DMS153 treated with DMSO at 0.1 percent for 48 hours (cell line): ENCODE data around the gene TSPAN9.

Experiments
- DNase-seq: peaks from one replicate; lab custom pipeline; 2025; ENCODE audit not compliant: unreplicated experiment; lab: John Stamatoyannopoulos, UW

TSPAN9 gene

DNA sequence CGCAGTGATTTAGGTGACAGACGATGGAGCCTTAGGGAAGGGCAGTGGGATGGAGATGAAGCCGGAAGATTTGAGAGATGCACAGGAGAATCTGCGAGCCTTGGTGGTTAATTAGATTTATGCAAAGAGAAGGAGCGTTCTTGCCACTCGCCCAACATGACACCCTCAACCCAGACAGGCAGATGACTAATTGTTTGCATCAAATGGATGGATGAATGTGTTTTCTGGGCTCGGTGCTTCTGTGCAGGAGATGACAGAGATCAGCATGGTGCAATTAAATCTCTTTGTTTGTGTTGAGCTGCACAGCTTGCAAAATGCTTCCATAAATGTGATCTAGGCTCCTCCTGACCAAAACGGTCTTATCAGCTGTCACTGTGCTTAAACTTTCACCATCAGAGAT lies 211.5 kb downstream of the TSPAN9 start:
- DNase-seq = no peak

DNA sequence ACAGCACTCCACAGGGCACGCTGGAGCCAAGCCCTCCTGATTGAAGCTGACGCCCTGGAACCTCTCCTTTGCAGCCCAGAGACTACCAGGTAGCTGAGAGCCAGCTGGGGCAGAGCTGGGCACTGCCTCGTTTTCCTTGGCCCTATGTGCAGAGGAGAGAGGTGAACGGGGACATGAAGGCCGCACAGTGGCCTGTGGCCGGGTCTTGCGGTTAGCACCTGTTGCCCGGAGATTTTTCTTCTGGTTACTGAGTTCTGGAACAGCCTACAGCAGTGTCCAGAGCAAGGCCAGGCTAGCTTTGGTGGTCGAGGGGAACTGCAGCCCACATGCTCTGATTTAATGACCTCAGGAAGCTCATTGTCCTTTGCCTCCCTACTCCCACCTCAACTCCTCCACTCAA lies 212.5 kb downstream of the TSPAN9 start:
- DNase-seq = peak; percentile 63

DNA sequence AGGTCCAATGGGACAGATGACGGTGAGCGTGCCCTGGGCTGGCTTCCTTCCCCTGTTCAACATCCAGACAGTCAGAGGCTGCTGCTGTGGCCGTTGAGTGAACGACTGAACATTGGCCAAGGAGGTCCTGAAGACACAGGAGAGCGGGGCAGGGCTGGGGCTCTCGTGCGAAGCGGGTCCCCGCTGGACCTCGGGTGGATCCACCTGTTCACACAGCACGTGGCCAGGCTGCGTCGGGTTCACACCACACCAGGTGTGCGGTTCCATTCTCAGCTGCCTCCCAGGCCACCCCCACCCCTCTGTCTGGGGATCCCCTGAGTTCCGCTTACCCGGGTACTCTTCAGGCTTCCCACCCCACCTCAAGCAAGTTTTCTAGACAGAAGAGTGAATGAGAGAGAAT lies 214.8 kb downstream of the TSPAN9 start:
- DNase-seq = no peak

DNA sequence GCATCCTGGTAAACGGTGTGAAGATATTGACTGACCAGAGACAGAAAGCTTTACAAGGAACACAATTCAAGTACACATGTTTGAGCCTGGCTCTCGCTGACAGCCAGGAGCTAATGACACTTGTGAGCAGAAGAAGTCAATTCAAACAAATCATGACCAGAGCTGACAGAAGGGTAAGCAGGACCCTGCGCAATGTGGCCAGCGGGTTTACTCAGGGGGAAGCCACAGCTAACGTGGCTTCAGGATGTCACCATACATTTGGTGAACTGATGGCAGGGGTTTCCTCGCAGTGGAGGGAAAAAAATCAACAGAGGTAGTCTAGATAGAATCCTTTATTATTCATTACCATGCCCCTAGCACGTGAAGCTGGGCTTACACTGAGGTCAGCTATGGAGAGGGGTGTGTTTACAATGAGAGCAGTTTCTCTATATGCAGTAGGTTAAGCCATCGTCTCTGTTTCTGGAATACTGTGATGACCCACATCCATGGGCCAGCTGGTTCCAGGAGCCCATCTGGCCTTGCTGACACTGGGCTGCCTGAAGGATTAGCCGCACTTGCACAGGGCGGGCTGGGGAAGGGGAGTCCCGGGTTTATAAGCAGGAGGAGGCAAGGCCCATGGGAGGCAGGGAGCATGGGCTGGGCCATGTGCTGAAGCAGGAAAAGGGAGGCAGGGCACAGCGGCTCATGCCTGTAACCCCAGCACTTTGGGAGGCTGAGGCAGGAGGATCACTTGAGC lies 215.7 kb downstream of the TSPAN9 start:
- DNase-seq = no peak

DNA sequence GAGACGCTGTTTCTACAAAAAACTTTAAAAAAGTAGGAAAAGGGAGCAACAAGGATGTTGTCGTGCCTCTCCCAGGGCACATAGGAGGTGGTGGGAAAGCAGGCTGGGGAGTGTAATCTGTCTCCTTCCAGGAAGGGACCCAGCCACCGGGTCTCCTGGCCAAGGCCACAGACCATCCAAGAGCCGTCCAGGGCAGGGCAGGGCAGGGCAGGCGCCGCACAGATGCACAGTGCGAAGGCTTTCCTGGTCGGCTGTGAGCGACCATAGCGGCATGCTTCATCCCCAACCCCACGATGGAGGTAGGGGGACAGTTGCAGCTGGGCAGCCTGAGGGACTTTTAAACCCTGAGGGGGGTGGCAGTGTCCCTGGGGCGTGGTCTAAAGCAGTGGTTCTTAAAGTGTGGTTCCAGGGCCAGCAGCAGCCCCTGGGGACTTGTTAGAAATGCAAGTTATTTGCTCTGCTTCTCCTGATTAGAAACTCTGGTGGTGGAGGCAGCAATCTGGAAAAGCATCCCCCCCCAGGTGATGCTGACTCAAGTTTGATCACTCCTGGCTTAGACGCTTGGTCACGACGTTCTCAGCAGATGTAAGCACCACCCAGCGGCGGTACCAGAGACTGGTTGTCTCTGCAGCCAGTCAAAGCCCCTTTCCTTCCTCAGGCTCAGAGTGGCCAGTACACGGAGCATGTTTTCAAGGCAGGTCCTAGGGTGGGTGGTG lies 216.4 kb downstream of the TSPAN9 start:
- no peak for DNase-seq

DNA sequence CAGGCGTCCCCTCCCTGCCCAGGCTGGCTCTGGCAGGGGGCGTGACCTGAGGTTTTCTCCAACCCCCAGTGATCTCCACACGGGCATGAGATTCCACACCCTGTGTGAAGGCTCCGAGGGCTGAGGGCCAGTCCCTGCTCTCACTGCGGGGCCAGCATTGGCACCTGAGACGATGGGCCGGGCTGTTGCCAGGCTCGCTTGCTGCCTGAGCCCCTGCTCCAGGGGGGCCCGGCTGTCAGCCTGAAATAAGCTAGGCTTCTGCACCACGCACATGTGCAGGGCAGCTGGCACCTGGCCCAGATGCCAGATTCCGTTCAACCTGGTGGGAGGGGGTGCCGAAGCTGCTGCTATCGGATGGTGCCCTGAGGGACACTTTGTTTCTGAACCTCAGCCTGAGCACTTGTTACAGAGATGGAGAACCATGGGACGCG lies 217.3 kb downstream of the TSPAN9 start:
- no peak for DNase-seq

DNA sequence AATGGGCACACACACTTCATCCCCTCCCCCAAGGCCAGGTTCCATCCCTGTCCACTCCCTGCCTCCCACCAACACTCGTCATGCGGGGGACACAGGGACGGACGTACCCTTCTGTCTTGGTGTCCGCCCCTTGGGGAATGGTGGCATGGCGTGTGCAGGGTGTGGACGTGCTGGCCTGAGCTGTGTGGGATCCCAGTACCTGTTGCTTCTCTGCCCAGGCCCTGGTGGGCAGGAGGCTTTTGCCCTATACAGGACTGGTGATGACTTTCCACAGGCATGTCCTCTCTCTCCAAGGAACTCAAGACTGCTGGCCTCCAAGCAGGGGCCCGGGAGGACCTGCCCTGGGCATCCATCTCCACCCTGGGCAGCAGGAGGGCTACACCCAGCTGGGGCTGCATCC lies 218.0 kb downstream of the TSPAN9 start:
- no peak for DNase-seq

DNA sequence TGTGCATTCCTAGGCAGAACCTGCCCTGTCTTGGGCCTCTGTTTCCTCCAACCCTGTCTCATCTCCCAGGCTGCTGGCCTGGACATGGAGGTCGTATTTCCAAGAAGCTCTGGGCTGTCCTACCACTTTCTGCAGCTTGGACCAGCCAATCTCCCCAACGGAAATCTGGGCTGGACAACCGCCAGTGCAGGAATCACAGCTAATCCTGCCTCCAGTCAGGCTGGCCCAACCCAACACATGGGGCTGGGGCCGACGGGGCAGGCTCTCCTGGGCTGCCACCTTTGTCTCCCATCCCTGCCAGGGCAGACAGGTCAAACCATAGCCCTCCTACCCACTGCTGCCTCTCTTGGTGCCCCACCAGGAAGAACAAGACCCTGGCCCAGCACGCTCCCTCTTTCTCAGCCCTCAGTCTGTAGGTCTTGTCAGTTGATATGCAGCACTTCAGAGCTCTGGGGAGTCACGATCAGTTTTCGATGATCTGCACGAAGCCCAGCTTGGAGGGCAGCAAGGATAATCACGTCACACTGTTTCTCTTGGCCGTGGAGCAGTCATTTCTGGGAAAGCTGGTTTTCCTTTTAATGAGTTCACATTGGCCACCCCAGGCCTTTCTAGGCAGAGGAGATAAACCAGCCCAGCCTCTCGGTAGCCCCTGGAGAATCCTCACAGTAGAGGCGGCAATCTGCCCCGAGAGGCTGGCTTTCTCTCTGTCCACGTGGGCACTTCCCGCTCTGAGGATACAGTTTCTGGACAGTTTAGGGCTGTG lies 218.6 kb downstream of the TSPAN9 start:
- no peak for DNase-seq

DNA sequence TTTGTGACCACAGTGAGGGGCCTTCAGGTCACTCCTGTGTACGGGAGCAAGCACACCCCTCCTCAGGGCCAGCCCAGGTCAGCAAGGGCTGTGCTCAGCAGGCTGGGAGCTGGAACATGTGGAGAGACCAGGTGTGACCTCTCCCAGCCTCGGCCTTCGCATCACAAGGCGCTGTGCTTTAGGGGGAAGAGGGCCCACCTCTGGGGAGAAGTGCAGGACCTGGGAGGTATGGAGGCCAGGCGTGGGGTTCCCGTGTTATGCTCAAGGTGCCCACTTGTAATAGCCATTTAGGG lies 219.2 kb downstream of the TSPAN9 start:
- no peak for DNase-seq

DNA sequence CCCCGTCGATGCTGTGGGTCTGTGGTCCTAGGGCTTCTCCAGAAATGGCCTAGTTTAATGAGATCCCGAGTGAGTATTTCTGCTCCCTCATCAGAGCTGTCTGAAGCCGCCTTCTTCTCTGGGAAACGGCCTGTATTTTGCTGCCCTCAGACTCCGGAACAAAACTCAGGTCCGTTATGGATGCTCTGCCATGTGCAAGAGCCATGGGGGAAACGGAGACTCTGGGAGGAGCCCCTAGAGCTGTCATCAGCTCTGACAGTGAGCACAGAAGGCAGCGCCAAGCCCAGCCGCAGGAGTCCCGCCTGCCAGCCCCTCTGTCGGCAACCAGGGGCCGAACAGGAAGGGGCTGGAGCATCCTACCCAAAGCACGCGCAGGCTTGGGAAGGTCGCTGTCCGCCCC lies 221.4 kb downstream of the TSPAN9 start:
- no peak for DNase-seq

DNA sequence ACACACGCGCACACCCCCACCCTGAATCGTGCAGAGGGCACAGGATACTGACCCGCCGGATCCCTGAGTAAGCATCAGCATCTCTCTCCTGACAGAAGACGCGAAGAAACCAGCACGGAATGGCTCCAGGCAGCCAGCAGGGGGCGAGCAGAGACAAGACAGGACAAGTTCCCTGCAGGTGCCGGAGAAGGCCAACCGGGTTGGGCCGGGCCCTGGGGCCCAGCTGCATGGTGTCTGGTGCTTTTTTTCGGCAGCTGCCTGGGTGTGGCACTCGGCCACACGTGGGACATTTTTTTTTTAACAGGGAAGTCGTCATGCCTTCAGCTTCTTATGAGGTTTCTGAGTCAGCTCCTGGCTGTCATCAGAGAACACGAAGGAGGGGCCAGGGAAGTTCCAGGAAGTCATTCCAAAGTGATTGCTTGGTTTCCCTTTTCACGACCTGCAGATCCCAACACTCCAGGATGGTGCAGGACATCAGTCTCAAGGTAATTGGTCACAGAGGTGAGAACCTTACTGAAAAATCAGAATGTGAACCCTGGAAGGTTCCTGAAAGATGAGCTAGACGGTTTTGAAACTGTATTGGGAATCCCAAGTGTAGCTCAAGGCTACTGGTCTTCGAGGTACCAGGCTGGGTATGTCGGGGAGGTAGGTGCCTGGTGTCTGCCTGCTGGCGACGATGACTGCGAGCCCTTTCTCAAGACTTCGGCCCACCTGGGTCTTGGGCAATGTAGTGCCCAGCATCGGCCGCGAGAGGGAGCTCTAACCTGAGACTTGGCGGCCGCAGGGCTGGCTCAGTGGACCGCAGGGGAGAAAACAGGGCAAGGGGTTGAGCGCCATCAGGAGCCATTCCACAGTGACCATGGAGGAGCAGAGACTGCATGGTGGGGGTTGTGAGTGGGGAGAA lies 223.0 kb downstream of the TSPAN9 start:
- DNase-seq = peak; percentile 68

DNA sequence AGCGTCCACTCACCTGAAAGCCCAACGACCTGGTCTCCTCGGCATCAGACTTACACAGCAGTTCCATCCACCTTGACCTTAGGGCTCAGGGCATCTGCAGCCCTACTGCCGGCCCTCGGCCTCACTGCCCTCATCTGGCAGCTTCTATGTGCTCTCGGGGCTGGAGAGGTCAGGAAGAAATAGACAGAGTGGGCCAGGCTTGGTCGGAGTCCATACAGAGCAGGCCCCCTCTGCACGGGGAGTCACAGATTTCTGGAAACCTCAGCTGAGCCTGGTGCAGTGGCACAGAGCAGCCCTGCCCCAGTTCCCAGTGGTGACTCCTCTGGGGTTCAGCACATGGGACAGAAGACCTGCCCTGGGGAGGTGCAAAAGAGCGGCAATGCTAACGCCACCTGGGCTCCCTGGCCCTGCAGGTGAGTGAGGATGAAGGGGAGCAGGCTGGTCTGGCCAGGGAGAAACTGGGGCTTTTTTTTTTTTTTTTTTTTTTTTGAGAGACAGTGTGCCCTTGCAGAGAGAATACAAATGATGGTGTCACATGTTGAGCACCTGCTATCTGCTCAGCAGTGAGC lies 223.7 kb downstream of the TSPAN9 start:
- DNase-seq = no peak

DNA sequence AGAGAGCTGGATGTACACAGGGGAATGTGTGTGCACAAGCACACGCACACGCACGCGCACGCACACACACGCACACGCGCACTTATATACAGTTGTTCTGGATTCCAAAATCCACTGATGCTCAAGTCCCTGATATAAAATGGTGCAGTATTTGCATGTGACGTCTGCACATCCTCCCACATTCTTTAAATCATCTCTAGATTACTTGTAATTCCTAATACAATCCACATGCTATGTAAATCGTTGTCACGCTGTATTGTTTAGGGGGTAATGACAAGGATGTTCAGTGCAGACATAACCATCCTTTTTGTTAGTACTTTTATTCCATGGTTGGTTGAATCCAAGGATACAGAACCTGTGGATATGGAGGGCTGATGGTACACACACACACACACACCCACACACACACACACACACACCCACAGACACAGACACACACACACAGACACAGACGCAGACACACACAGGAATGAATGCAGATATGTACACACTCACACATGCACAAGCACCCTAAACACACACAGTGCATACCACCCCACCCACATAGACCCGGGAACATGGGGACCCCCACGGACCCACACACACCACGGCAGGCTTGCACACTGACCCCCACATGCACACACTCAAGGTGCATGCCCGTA lies 225.3 kb downstream of the TSPAN9 start:
- DNase-seq = no peak

DNA sequence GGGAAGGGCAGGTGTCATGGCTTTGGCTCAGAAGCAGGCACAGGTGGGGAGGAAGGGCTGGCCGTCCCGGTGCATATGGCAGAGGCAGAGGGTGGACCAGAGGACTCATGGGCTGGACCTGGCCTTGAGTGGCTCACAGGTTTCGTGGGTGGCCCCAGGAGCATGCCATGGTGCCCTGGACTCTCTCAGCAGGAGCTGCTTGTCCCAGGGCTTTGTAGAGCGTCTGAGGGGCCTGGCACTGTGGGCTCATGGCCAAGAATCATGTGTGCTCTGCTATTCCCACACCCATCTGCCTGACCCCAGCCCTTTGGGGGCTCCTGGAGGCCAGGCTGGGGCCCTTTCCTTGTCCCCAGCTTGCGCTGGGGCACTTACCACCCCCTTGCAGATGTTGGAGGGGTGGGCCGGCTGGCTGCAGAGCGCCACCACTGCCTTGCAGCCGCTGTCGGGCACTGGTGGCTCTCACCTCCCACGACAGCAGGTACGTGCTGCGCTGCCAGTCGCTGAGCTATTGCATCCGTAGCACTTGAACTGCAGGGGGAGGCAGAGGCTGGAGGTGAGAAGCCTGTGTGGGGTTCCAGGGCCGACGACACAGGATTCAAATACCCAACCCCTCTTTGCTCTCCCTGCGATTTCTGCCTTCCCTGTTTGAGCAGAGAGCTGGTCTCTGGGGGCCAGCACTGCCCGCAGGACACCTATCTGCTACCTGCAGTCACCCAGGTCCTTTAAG lies 226.4 kb downstream of the TSPAN9 start:
- DNase-seq = peak; percentile 68

DNA sequence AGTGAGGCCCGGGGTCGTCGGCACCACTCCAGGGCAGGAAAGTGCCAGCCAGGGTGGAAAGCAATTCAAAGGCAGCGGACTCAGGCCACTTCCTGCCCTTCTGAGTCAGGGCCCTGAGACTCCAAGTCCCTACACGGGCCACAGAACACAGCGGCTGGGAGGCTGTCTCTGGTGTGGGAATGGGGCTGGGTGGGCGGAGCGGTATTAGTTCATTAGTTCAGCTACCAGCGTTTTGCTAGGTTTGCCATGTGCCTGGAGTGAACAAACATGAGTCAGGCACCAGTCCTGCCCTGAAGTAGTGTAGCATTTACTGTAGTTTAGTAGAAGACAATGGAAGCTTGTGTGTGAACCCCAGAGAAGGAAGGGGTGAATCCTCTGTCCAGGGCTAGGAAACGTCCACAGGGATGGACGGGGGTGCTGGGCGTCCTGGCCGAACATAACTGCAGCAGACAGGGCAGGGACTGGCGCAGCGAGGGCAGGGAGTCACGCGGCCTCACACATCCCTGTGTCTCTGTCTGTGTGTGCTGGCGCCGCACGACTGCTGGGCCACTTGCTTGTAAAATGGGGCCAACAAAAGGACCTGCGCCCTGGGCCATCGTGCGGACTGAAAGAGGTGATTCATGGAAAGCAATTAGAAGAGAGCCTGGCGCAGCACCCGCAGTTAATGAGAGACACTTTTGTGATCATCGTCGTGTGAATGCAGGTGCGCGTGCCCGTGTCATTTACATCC lies 227.4 kb downstream of the TSPAN9 start:
- peak; percentile 81 for DNase-seq

DNA sequence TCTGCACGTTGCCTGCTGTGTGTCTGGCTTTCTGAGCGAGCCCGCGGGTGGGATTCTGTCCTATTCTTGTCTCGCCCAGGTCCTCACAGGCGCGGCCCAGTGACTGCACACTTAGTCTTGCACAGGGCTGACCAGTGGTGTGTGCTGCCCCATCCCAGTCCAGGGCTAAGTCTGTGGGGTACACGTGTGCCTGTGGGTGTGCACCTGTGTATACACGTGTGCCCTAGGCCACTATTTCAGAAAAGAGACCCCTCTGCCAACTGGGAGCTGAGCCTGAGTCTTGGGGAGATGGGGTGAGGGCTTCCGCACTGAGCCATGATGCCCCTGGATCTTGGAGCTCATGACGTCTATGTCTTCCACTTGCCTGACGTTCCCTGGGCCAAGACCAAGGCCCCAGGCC lies 228.3 kb downstream of the TSPAN9 start:
- DNase-seq = no peak

DNA sequence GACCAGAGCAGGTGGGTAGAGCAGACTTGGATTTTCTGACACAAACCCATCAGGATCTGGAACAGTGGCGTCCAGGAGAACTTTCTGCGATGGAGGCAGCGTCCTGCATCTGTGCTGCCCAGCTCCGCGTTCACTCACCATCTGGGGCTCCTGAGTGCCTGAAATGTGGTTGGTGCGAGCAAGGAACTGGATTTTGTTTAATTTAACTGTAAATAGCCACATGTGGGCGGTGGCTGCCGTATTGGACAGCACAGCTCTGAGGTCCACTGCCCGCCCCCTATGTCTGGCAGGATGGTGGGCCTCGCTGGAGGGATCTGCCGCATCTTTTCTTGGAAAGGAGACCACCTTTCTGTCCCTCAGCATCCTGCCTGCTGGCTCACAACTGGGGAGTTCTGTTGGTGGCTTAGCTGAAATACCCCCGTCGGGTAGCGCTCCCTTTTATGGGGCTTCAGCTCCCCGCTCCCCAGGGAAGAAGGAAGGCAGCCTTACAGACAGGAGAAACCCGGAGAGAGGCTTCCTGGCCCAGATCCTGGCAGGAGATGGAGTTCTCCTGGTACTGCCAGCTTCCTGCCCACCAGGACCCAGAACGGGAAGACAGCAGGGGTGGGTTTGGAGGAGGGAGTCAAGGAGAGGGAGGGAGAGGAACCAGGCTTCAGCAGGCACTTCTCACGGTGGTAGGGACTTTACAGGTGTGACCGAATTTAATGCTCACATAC lies 228.9 kb downstream of the TSPAN9 start:
- DNase-seq = no peak

DNA sequence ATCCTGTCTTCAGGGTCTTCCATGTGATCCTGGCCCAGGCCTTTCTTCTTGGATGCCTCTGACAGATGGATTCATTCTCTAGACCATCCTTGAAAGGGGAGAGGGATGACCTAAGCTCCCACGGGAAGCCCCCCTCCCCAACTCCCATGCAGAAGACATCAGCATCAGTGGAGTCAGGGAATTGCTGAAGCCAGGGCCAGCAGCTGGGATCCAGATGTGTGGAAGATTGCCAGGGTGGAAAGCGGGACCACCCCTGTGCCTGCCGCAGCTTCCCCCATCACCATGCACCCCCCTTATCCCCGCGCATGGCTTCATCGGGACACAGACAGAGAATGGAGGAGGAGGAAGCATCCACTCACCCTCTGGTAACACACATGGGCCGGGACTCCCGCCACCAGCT lies 230.2 kb downstream of the TSPAN9 start:
- DNase-seq = no peak
